H1 (cell line): Measurements from ENCODE around the gene PHF1. TPM values are rescaled to one million over a fixed set of nuclear protein-coding genes. Genes with fewer than 3 reads are reported as not detected.
A peak's percentile ranks its signal among the peaks of the same experiment; 100 is the strongest.

ENCODE experiments used
- CTCF ChIA-PET: fragments of 300-600 bp; sonication (Branson Sonifier 250); formaldehyde crosslinking; loops from one replicate; lab custom pipeline; 2021; ENCODE audit not compliant: partially characterized antibody; lab: Charles Lee
- POLR2A ChIA-PET: fragments of 300-600 bp; sonication (Branson Sonifier 250); formaldehyde crosslinking; loops from one replicate; lab custom pipeline; 2021; ENCODE audit warnings: inconsistent platforms; ENCODE audit not compliant: partially characterized antibody; lab: Charles Lee
- DNase-seq, 2 experiments: peaks; one replicate each; pipeline versions ENCODE4 v3.0.0 to v3.0.0-alpha.2; 2010 to 2022; ENCODE audit warnings: low spot score in 2 of 2, low read depth in 1 of 2, mixed read lengths in 1 of 2
- FAIRE-seq: peaks from 2 replicates; lab custom pipeline; 2011; peaks lifted over from hg19 to GRCh38; lab: Jason Lieb, UNC
- H2AFZ ChIP-seq: 2 replicates; pipeline ENCODE4 v1.8.1; 2012; ENCODE audit warnings: low read length, inconsistent platforms
- H2AK5ac ChIP-seq: 2 replicates; pipeline ENCODE4 v1.6.1; 2013; ENCODE audit warnings: low read depth, low read length
- H2BK120ac ChIP-seq: replicated peaks from 2 replicates; pipeline ENCODE3; 2013; ENCODE audit warnings: low read depth, low read length, inconsistent platforms
- H2BK12ac ChIP-seq: 2 replicates; pipeline ENCODE4 v1.6.1; 2013; ENCODE audit warnings: low read depth, low read length
- H2BK15ac ChIP-seq: 2 replicates; pipeline ENCODE4 v1.6.1; 2013; ENCODE audit warnings: low read length
- H2BK20ac ChIP-seq: 2 replicates; pipeline ENCODE4 v1.6.1; 2013; ENCODE audit warnings: low read length
- H2BK5ac ChIP-seq: 2 replicates; pipeline ENCODE4 v1.6.1; 2013; ENCODE audit warnings: low read depth, low read length
- H3K14ac ChIP-seq: 2 replicates; pipeline ENCODE4 v1.6.1; 2013; ENCODE audit warnings: inconsistent platforms; ENCODE audit not compliant: insufficient read length
- H3K18ac ChIP-seq: 2 replicates; pipeline ENCODE4 v1.6.1; 2013; ENCODE audit warnings: low read length; ENCODE audit errors: extremely low read depth
- H3K23ac ChIP-seq: 2 replicates; pipeline ENCODE4 v1.6.1; 2013; ENCODE audit warnings: inconsistent platforms; ENCODE audit not compliant: insufficient read length
- H3K23me2 ChIP-seq: 2 replicates; pipeline ENCODE4 v1.6.1; 2013; ENCODE audit warnings: low read depth, low read length
- H3K27ac ChIP-seq: 2 replicates; pipeline ENCODE4 v1.6.1; 2011; ENCODE audit warnings: low read depth, low read length, inconsistent platforms
- H3K27me3 ChIP-seq, 4 experiments: replicated peaks in 1 of 4; 1 replicate in 1 of 4; 2 replicates in 3 of 4; pipeline versions ENCODE4 v1.6.1 to v1.8.1; 2011 to 2013; ENCODE audit warnings: low read length in 3 of 4, mild to moderate bottlenecking in 3 of 4, inconsistent platforms in 2 of 4, mixed read lengths in 2 of 4, moderate library complexity in 1 of 4; ENCODE audit not compliant: control insufficient read depth in 3 of 4, insufficient read depth in 3 of 4; ENCODE audit errors: extremely low read depth in 1 of 4
- H3K36me3 ChIP-seq, 4 experiments: 2 replicates each; pipeline versions ENCODE4 v1.6.1 to v1.8.1; 2011 to 2013; ENCODE audit warnings: mild to moderate bottlenecking in 4 of 4, low read length in 3 of 4, moderate library complexity in 2 of 4, control low read depth in 1 of 4, inconsistent platforms in 1 of 4; ENCODE audit not compliant: insufficient read depth in 4 of 4, control insufficient read depth in 2 of 4
- H3K4ac ChIP-seq: replicated peaks from 2 replicates; pipeline ENCODE3; 2013; ENCODE audit warnings: low read length, low read depth, mixed read lengths, inconsistent platforms; ENCODE audit not compliant: insufficient read length
- H3K4me1 ChIP-seq, 4 experiments: replicated peaks in 1 of 4; 1 replicate in 1 of 4; 2 replicates in 3 of 4; pipeline versions ENCODE4 v1.6.1 to v1.8.1; 2011 to 2013; ENCODE audit warnings: low read length in 3 of 4, inconsistent platforms in 2 of 4, mixed read lengths in 1 of 4; ENCODE audit not compliant: insufficient read depth in 4 of 4, control insufficient read depth in 3 of 4
- H3K4me2 ChIP-seq, 2 experiments: 2 replicates each; pipeline versions ENCODE4 v1.6.1 to v1.8.1; 2011 to 2013; ENCODE audit warnings: low read depth in 2 of 2, low read length in 2 of 2, control low read depth in 1 of 2, inconsistent platforms in 1 of 2, mild to moderate bottlenecking in 1 of 2; ENCODE audit not compliant: insufficient read depth in 1 of 2
- H3K4me3 ChIP-seq, 4 experiments: fragments of 200-600, 300-600 bp in 1 of 4; sonication (generic), shearing (Covaris generic), sonication (Bioruptor Twin) in 1 of 4; 2 replicates each; pipeline versions ENCODE4 v1.5.1 to v1.8.1; 2011 to 2016; ENCODE audit warnings: low read length in 4 of 4, low read depth in 3 of 4, control low read depth in 2 of 4, inconsistent platforms in 2 of 4, mild to moderate bottlenecking in 2 of 4, mixed read lengths in 1 of 4, moderate library complexity in 1 of 4; ENCODE audit not compliant: insufficient read depth in 2 of 4; ENCODE audit errors: extremely low read depth in 1 of 4
- H3K56ac ChIP-seq: replicated peaks from 2 replicates; pipeline ENCODE3; 2013; ENCODE audit warnings: low read depth, mild to moderate bottlenecking, mixed read lengths, low read length, inconsistent platforms; ENCODE audit not compliant: insufficient read length
- H3K79me1 ChIP-seq: 2 replicates; pipeline ENCODE4 v1.6.1; 2013; ENCODE audit warnings: low read depth, low read length, control low read depth
- H3K79me2 ChIP-seq, 2 experiments: 2 replicates each; pipeline versions ENCODE4 v1.6.1 to v1.8.1; 2012 to 2013; ENCODE audit warnings: low read length in 2 of 2, mild to moderate bottlenecking in 2 of 2, inconsistent platforms in 1 of 2; ENCODE audit not compliant: insufficient read depth in 2 of 2, control insufficient read depth in 1 of 2
- H3K9ac ChIP-seq, 4 experiments: replicated peaks in 1 of 4; 1 replicate in 1 of 4; 2 replicates in 3 of 4; pipeline versions ENCODE4 v1.6.1 to v1.8.1; 2011 to 2013; ENCODE audit warnings: low read depth in 3 of 4, low read length in 3 of 4, control low read depth in 2 of 4, mild to moderate bottlenecking in 2 of 4, moderate library complexity in 2 of 4, inconsistent platforms in 1 of 4; ENCODE audit errors: extremely low read depth in 1 of 4
- H3K9me3 ChIP-seq, 2 experiments: 2 replicates each; pipeline versions ENCODE4 v1.6.1 to v1.8.1; 2012 to 2013; ENCODE audit warnings: mild to moderate bottlenecking in 2 of 2, moderate library complexity in 2 of 2, control low read depth in 1 of 2, inconsistent platforms in 1 of 2, low read depth in 1 of 2, low read length in 1 of 2, mixed read lengths in 1 of 2; ENCODE audit not compliant: insufficient read depth in 2 of 2
- H4K20me1 ChIP-seq, 2 experiments: replicated peaks in 1 of 2; 2 replicates each; pipeline versions ENCODE3 to v1.8.1; 2011 to 2013; ENCODE audit warnings: inconsistent platforms in 2 of 2, low read length in 2 of 2, mild to moderate bottlenecking in 1 of 2; ENCODE audit not compliant: insufficient read depth in 2 of 2, control insufficient read depth in 1 of 2
- H4K5ac ChIP-seq: 2 replicates; pipeline ENCODE4 v1.6.1; 2013; ENCODE audit warnings: low read length, low read depth, mixed read lengths, inconsistent platforms; ENCODE audit not compliant: insufficient read length
- H4K8ac ChIP-seq: 2 replicates; pipeline ENCODE4 v1.8.0; 2013; ENCODE audit warnings: mild to moderate bottlenecking, moderate library complexity, low read length, inconsistent platforms; ENCODE audit not compliant: insufficient read depth; ENCODE audit errors: extremely low read depth
- H4K91ac ChIP-seq: replicated peaks from 2 replicates; pipeline ENCODE3; 2013; ENCODE audit warnings: low read length, mixed read lengths, inconsistent platforms; ENCODE audit not compliant: insufficient read length
- POLR2AphosphoS5 ChIP-seq: IDR thresholded peaks from 2 replicates; pipeline ENCODE4 v1.6.1; 2011; ENCODE audit warnings: low read depth, low read length
- WGBS, 2 experiments: shearing (Covaris generic) in 1 of 2; methylation state at CpG; one replicate each; pipeline versions ENCODE4 v1.1.6 to v1.1.7; 2013 to 2015; ENCODE audit warnings: low lambda C conversion rate in 2 of 2, mixed read lengths in 2 of 2, inconsistent platforms in 1 of 2, low coverage in 1 of 2, missing lambda C conversion rate in 1 of 2; ENCODE audit not compliant: insufficient replicate concordance in 2 of 2, insufficient coverage in 1 of 2, insufficient read length in 1 of 2; ENCODE audit errors: extremely low coverage in 1 of 2, missing lambda C conversion rate in 1 of 2; 5-methylcytosine and 5-hydroxymethylcytosine counted together
- polyA plus RNA-seq, 7 experiments: library from polyadenylated mRNA; depleted of rRNA in 3 of 7; stranded (reverse) in 5 of 7; unstranded in 2 of 7; fragments of >200 nt in 5 of 7; fragments of 200-250 nt in 2 of 7; gene quantifications; 1 replicate in 5 of 7; 2 replicates in 1 of 7; 4 replicates in 1 of 7; pipeline versions ENCODE4 v1.2.1 to v1.2.3, GENCODE V29; 2011 to 2013; ENCODE audit warnings: missing spikeins in 2 of 7, mixed read lengths in 2 of 7
- total RNA-seq: library from RNA; stranded (reverse); fragmentation: NEBNext Ultra II Directional; extraction: Animal tissue kit (Norgen Biotek cat#: 25700); gene quantifications from 2 replicates; pipeline ENCODE4 v1.2.1, GENCODE V29; 2021
- TF ChIP-seq, protein P1 (sequence below): IDR thresholded peaks from 2 replicates; pipeline ENCODE4 v1.6.1; 2012; ENCODE audit warnings: inconsistent platforms

Gene PHF1
- total and polyA plus RNA-seq, 2 of the 8 experiments (the other 6 are each of a cell fraction or from before 2014, with no cell fraction given) = 47.3 to 78.6 TPM

DNA sequence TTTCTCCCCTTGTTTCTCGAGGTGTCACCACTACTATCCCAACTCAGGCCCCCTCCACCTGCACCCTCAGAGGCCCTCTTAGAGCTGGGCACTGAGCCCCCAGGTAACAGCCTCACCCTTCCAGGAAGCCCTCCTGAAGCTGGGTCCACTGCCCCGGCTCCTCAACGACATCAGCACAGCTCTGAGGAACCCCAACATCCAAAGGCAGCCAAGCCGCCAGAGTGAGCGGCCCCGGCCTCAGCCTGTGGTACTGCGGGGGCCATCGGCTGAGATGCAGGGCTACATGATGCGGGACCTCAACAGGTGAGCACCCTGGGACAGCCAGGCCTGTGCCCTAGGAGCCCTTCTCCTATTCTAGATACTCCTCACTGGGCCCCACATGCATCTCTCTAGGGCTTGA is 30.6 kb downstream of the PHF1 start:
- H3K4ac ChIP-seq = no peak overlapping the region
- H4K8ac ChIP-seq = no peak overlapping the region
- CTCF ChIA-PET = interaction anchor here (0.7 to 4.7 kb wide), 6 partner anchors 8 to 653 kb away, joined by 3 to 22 read pairs (median 3); no protein-coding TSS in a partner anchor
- H3K9me3 ChIP-seq = no peaks in the 10 kb centered on the region
- no peak overlapping the region for H3K4me3 ChIP-seq
- no peak overlapping the region for H4K91ac ChIP-seq
- POLR2A ChIA-PET = interaction anchor here (0.5 to 14.8 kb wide), 7 partner anchors 10 to 165 kb away, joined by 3 to 381 read pairs (median 4); partner anchors contain the start of gene ZBTB9
- H4K20me1 ChIP-seq = peaks cover 4 to 35% of the 10 kb centered on the region in 2 experiments
- H3K18ac ChIP-seq = no peak overlapping the region
- no peaks in the 10 kb centered on the region; a peak in 1 of 7 replicates for H3K4me1 ChIP-seq
- H2BK120ac ChIP-seq = no peak overlapping the region
- no peak overlapping the region for H2AFZ ChIP-seq
- no peak overlapping the region for H2BK5ac ChIP-seq
- no peak for FAIRE-seq
- no peak overlapping the region for H3K4me2 ChIP-seq
- no peaks in the 10 kb centered on the region for H3K27me3 ChIP-seq
- H2BK15ac ChIP-seq = no peak overlapping the region
- no peak overlapping the region for H3K14ac ChIP-seq
- no peak overlapping the region for H4K5ac ChIP-seq
- no peak overlapping the region for H2BK20ac ChIP-seq
- no peak overlapping the region for H3K56ac ChIP-seq
- H3K9ac ChIP-seq = no peak overlapping the region
- no peaks in the 10 kb centered on the region for H3K23me2 ChIP-seq
- H3K79me1 ChIP-seq = 0 out of 2 replicates have a peak, but pooled peaks cover 2% of the 10 kb centered on the region
- 98% methylated on average over 9 of the region's 9 CpGs; no CpG with 5 or more reads in 1 of the 2 experiments for WGBS, 2 experiments
- no peak overlapping the region for H3K23ac ChIP-seq
- no peak overlapping the region for H2BK12ac ChIP-seq
- peaks cover 49 to 96% (median 84%) of the 10 kb centered on the region in 4 experiments for H3K36me3 ChIP-seq
- H3K27ac ChIP-seq = no peak overlapping the region
- TF ChIP-seq POLR2AphosphoS5 = 0 out of 2 replicates have a peak, but pooled peaks have one; percentile 2
- TF ChIP-seq, protein P1, sequence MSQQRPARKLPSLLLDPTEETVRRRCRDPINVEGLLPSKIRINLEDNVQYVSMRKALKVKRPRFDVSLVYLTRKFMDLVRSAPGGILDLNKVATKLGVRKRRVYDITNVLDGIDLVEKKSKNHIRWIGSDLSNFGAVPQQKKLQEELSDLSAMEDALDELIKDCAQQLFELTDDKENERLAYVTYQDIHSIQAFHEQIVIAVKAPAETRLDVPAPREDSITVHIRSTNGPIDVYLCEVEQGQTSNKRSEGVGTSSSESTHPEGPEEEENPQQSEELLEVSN = no peak
- H2AK5ac ChIP-seq = no peak overlapping the region
- H3K79me2 ChIP-seq = peaks cover 0 to 5% of the 10 kb centered on the region in 2 experiments; a peak in 1 of 4 replicates
- DNase-seq = no peak
